ENCODE measurements around the gene ASIC2.

GRCh38 chr17:33229028-33229427 is 64.1 kb downstream of the ASIC2 start:
- TF ChIP-seq CTCF (IDR thresholded peaks at IDR 0.05; ENCODE audit: extremely low read depth in 1 of 2, insufficient read depth in 1 of 2, low read depth in 1 of 2, low read length in 2 of 2) (no peak), JUN (IDR thresholded peaks at IDR 0.05; ENCODE audit: borderline replicate concordance, insufficient read depth, insufficient read length, low read depth) (no peak), EZH2 (IDR thresholded peaks at IDR 0.05; ENCODE audit: borderline replicate concordance, low read depth, low read length, severe bottlenecking) (no peak)

Data from endothelial cell of umbilical vein (primary cell).